ENCODE data around the gene SH3RF1.

DNA sequence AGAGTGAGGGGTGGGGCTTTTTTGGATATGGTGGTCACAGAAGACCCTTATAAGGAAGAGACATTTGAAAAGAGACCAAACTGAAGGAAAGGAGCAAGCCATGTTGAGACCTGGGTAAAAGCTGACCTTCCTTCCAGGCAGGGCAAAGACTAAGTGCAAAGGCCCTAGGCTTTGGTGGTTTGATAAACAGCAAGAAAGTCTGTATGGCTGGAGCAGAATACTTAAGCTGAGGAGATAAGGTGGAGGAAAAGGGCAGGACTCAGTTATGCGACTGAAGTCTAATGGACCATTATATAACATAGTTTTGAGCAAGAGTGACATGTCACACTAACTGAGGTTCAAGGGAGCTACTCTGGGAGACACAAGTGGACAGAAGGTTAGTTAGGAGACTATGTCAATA, 20.0 kb downstream of the SH3RF1 start:
- TF ChIP-seq, protein P1, sequence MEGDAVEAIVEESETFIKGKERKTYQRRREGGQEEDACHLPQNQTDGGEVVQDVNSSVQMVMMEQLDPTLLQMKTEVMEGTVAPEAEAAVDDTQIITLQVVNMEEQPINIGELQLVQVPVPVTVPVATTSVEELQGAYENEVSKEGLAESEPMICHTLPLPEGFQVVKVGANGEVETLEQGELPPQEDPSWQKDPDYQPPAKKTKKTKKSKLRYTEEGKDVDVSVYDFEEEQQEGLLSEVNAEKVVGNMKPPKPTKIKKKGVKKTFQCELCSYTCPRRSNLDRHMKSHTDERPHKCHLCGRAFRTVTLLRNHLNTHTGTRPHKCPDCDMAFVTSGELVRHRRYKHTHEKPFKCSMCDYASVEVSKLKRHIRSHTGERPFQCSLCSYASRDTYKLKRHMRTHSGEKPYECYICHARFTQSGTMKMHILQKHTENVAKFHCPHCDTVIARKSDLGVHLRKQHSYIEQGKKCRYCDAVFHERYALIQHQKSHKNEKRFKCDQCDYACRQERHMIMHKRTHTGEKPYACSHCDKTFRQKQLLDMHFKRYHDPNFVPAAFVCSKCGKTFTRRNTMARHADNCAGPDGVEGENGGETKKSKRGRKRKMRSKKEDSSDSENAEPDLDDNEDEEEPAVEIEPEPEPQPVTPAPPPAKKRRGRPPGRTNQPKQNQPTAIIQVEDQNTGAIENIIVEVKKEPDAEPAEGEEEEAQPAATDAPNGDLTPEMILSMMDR (IDR thresholded peaks at IDR 0.05), result no peak
- TF ChIP-seq, protein P2, sequence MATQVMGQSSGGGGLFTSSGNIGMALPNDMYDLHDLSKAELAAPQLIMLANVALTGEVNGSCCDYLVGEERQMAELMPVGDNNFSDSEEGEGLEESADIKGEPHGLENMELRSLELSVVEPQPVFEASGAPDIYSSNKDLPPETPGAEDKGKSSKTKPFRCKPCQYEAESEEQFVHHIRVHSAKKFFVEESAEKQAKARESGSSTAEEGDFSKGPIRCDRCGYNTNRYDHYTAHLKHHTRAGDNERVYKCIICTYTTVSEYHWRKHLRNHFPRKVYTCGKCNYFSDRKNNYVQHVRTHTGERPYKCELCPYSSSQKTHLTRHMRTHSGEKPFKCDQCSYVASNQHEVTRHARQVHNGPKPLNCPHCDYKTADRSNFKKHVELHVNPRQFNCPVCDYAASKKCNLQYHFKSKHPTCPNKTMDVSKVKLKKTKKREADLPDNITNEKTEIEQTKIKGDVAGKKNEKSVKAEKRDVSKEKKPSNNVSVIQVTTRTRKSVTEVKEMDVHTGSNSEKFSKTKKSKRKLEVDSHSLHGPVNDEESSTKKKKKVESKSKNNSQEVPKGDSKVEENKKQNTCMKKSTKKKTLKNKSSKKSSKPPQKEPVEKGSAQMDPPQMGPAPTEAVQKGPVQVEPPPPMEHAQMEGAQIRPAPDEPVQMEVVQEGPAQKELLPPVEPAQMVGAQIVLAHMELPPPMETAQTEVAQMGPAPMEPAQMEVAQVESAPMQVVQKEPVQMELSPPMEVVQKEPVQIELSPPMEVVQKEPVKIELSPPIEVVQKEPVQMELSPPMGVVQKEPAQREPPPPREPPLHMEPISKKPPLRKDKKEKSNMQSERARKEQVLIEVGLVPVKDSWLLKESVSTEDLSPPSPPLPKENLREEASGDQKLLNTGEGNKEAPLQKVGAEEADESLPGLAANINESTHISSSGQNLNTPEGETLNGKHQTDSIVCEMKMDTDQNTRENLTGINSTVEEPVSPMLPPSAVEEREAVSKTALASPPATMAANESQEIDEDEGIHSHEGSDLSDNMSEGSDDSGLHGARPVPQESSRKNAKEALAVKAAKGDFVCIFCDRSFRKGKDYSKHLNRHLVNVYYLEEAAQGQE (IDR thresholded peaks at IDR 0.05; ENCODE audit: insufficient read depth in 1 of 2, low read depth in 2 of 2, low read length in 1 of 2), result no peak
- TF ChIP-seq TCF7L2 (IDR thresholded peaks at IDR 0.05; ENCODE audit: low read depth, low read length), result no peak
- TF ChIP-seq POLR2AphosphoS5 (IDR thresholded peaks at IDR 0.05; ENCODE audit: low read depth, low read length), result no peak
